HG02970 (cell line): ENCODE measurements around the gene MFSD12.

Experiments used
- ATAC-seq: cut with Tn5 transposase; IDR thresholded peaks from one replicate; pipeline ENCODE4 v1.9.1; 2021; ENCODE audit warnings: mild to moderate bottlenecking, moderate library complexity, moderate number of reproducible peaks; ENCODE audit not compliant: unreplicated experiment, low FRiP score

The MFSD12 gene

GRCh38 chr19:3526507-3527237 lies 30.7 kb downstream of the MFSD12 start:
- no peak for ATAC-seq

- no peak for ATAC-seq
Observed at GRCh38 chr19:3524904-3525451, 32.4 kb downstream of the MFSD12 start.

- ATAC-seq, result no peak
Observed at GRCh38 chr19:3524078-3524842, 33.1 kb downstream of the MFSD12 start.

- ATAC-seq, result no peak
Observed at GRCh38 chr19:3523361-3524077, 33.9 kb downstream of the MFSD12 start.

- no peak for ATAC-seq
Observed at GRCh38 chr19:3522421-3523360, 34.7 kb downstream of the MFSD12 start.

- no peak for ATAC-seq
Observed at GRCh38 chr19:3521104-3521445, 36.3 kb downstream of the MFSD12 start.

GRCh38 chr19:3520166-3521103 lies 37.0 kb downstream of the MFSD12 start:
- ATAC-seq, result no peak

GRCh38 chr19:3519126-3519525 lies 38.3 kb downstream of the MFSD12 start:
- no peak for ATAC-seq

- ATAC-seq, result no peak
Observed at GRCh38 chr19:3518659-3519058, 38.7 kb downstream of the MFSD12 start.

- no peak for ATAC-seq
Observed at GRCh38 chr19:3518255-3518654, 39.1 kb downstream of the MFSD12 start.

- no peak for ATAC-seq
Observed at GRCh38 chr19:3517638-3518037, 39.7 kb downstream of the MFSD12 start.

- no peak for ATAC-seq
Observed at GRCh38 chr19:3516675-3517207, 40.6 kb downstream of the MFSD12 start.

- no peak for ATAC-seq
Observed at GRCh38 chr19:3515891-3516422, 41.4 kb downstream of the MFSD12 start.

GRCh38 chr19:3514930-3515329 lies 42.5 kb downstream of the MFSD12 start:
- ATAC-seq, result no peak

GRCh38 chr19:3513229-3514140 lies 43.9 kb downstream of the MFSD12 start:
- no peak for ATAC-seq

GRCh38 chr19:3512562-3513228 lies 44.7 kb downstream of the MFSD12 start:
- ATAC-seq, result no peak
